Mammary epithelial cell (primary cell): ENCODE results near the gene TBC1D1.

Source experiments
- EZH2 ChIP-seq: IDR thresholded peaks from 2 replicates; pipeline ENCODE4 v1.6.1; 2012; ENCODE audit warnings: low read length, inconsistent platforms, borderline replicate concordance
- TF ChIP-seq, protein P1 (sequence below), 2 donors: IDR thresholded peaks in 1 of 2; conservative IDR thresholded peaks in 1 of 2; 2 replicates each; pipeline ENCODE4 v1.5.1; 2011 to 2012; ENCODE audit warnings: inconsistent platforms in 2 of 2, low read length in 2 of 2, mild to moderate bottlenecking in 2 of 2, control low read depth in 1 of 2, low read depth in 1 of 2; ENCODE audit not compliant: insufficient read depth in 1 of 2; ENCODE audit errors: extremely low read depth in 1 of 2

GRCh38 chr4:38071801-38072431 lies 181.0 kb downstream of the TBC1D1 start:
- TF ChIP-seq, protein P1, sequence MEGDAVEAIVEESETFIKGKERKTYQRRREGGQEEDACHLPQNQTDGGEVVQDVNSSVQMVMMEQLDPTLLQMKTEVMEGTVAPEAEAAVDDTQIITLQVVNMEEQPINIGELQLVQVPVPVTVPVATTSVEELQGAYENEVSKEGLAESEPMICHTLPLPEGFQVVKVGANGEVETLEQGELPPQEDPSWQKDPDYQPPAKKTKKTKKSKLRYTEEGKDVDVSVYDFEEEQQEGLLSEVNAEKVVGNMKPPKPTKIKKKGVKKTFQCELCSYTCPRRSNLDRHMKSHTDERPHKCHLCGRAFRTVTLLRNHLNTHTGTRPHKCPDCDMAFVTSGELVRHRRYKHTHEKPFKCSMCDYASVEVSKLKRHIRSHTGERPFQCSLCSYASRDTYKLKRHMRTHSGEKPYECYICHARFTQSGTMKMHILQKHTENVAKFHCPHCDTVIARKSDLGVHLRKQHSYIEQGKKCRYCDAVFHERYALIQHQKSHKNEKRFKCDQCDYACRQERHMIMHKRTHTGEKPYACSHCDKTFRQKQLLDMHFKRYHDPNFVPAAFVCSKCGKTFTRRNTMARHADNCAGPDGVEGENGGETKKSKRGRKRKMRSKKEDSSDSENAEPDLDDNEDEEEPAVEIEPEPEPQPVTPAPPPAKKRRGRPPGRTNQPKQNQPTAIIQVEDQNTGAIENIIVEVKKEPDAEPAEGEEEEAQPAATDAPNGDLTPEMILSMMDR (conservative IDR thresholded peaks at IDR 0.05 in 1 of 2, IDR thresholded peaks at IDR 0.05 in 1 of 2; ENCODE audit: extremely low read depth in 1 of 2, insufficient read depth in 1 of 2, low read depth in 1 of 2, low read length in 2 of 2) = no peak
- no peak for TF ChIP-seq EZH2
